Central memory CD8-positive, alpha-beta T cell (primary cell): ENCODE measurements around the gene SERINC5.
"Not testable (repeated sequence)": the region's sequence is repeated elsewhere in the genome, so short reads cannot be mapped to it uniquely, and the experiment has no call there.

ENCODE experiments used
- ATAC-seq: fragments of 150-1000 bp; cut with Tn5 transposase; replicated peaks from 2 replicates; pipeline ENCODE4 v1.10.0; 2022; ENCODE audit warnings: mild to moderate bottlenecking, moderate FRiP score, moderate number of reproducible peaks; ENCODE audit not compliant: poor library complexity, severe bottlenecking; ENCODE audit errors: extremely low read depth
- DNase-seq, 2 donors: peaks; one replicate each; pipeline ENCODE4 v3.0.0; 2021; ENCODE audit warnings: low spot score in 2 of 2
- H3K27ac Mint-ChIP-seq: one replicate; pipeline ENCODE4 v1.8.0; 2022; ENCODE audit warnings: low read depth, mild to moderate bottlenecking, moderate library complexity, mixed read lengths
- H3K27me3 Mint-ChIP-seq: one replicate; pipeline ENCODE4 v1.8.0; 2022; ENCODE audit warnings: mixed read lengths
- H3K36me3 Mint-ChIP-seq: one replicate; pipeline ENCODE4 v1.8.0; 2022; ENCODE audit warnings: mild to moderate bottlenecking, moderate library complexity, mixed read lengths; ENCODE audit not compliant: insufficient read depth
- H3K4me1 Mint-ChIP-seq: one replicate; pipeline ENCODE4 v1.8.0; 2022; ENCODE audit warnings: mixed read lengths
- H3K4me3 Mint-ChIP-seq: one replicate; pipeline ENCODE4 v1.8.0; 2022; ENCODE audit warnings: mild to moderate bottlenecking, moderate library complexity, mixed read lengths
- H3K9me3 Mint-ChIP-seq: one replicate; pipeline ENCODE4 v1.8.0; 2022; ENCODE audit warnings: mixed read lengths

Gene SERINC5

GRCh38 chr5:80125962-80126480, 129.8 kb downstream of the SERINC5 start:
- no peaks in the 10 kb centered on the region for H3K27me3 Mint-ChIP-seq

GRCh38 chr5:80125022-80125961, 130.6 kb downstream of the SERINC5 start:
- no peak overlapping the region for H3K27ac Mint-ChIP-seq
- H3K4me3 Mint-ChIP-seq = peak overlapping the region; percentile 1
- DNase-seq (no peak), ATAC-seq (peak; percentile 51)
- peaks cover 6% of the 10 kb centered on the region for H3K36me3 Mint-ChIP-seq
- H3K27me3 Mint-ChIP-seq = no peaks in the 10 kb centered on the region
- no peaks in the 10 kb centered on the region for H3K9me3 Mint-ChIP-seq
- peaks cover 26% of the 10 kb centered on the region for H3K4me1 Mint-ChIP-seq

More at GRCh38 chr5:80125962-80126480, 129.8 kb downstream of the SERINC5 start:
- Mint-ChIP-seq H3K9me3 (no peaks in the 10 kb centered on the region), H3K27ac (no peak overlapping the region), H3K4me3 (peak overlapping the region; percentile 1), H3K36me3 (peaks cover 6% of the 10 kb centered on the region), H3K4me1 (peaks cover 26% of the 10 kb centered on the region)
- no peak for DNase-seq
- ATAC-seq = peak; percentile 66

GRCh38 chr5:80124121-80124918, 131.5 kb downstream of the SERINC5 start:
- peaks cover 6% of the 10 kb centered on the region for H3K36me3 Mint-ChIP-seq
- H3K9me3 Mint-ChIP-seq = no peaks in the 10 kb centered on the region
- H3K4me3 Mint-ChIP-seq = no peak overlapping the region
- no peaks in the 10 kb centered on the region for H3K27me3 Mint-ChIP-seq
- H3K27ac Mint-ChIP-seq = no peak overlapping the region
- peaks cover 26% of the 10 kb centered on the region for H3K4me1 Mint-ChIP-seq
- DNase-seq = no peak
- ATAC-seq = no peak

GRCh38 chr5:80122579-80122978, 133.3 kb downstream of the SERINC5 start:
- Mint-ChIP-seq H3K36me3 (peaks cover 4% of the 10 kb centered on the region), H3K27ac (no peak overlapping the region), H3K4me1 (peaks cover 26% of the 10 kb centered on the region), H3K9me3 (no peaks in the 10 kb centered on the region), H3K27me3 (no peaks in the 10 kb centered on the region), H3K4me3 (no peak overlapping the region)
- DNase-seq (no peak), ATAC-seq (no peak)

GRCh38 chr5:80119372-80119771, 136.5 kb downstream of the SERINC5 start:
- no peaks in the 10 kb centered on the region for H3K27me3 Mint-ChIP-seq
- ATAC-seq (no peak), DNase-seq (no peak)
- peaks cover 13% of the 10 kb centered on the region for H3K4me1 Mint-ChIP-seq
- no peaks in the 10 kb centered on the region for H3K9me3 Mint-ChIP-seq
- H3K36me3 Mint-ChIP-seq = peaks cover 2% of the 10 kb centered on the region
- no peak overlapping the region for H3K4me3 Mint-ChIP-seq
- H3K27ac Mint-ChIP-seq = no peak overlapping the region

GRCh38 chr5:80117446-80117845, 138.4 kb downstream of the SERINC5 start:
- Mint-ChIP-seq H3K27me3 (no peaks in the 10 kb centered on the region), H3K9me3 (no peaks in the 10 kb centered on the region), H3K27ac (no peak overlapping the region), H3K4me3 (no peak overlapping the region), H3K36me3 (peaks cover 3% of the 10 kb centered on the region), H3K4me1 (peaks cover 5% of the 10 kb centered on the region)
- DNase-seq = no peak
- no peak for ATAC-seq

GRCh38 chr5:80116465-80116864, 139.4 kb downstream of the SERINC5 start:
- no peak overlapping the region for H3K27ac Mint-ChIP-seq
- no peak for ATAC-seq
- DNase-seq = no peak
- peaks cover 4% of the 10 kb centered on the region for H3K36me3 Mint-ChIP-seq
- H3K4me1 Mint-ChIP-seq = peaks cover 5% of the 10 kb centered on the region
- H3K27me3 Mint-ChIP-seq = no peaks in the 10 kb centered on the region
- no peak overlapping the region for H3K4me3 Mint-ChIP-seq
- H3K9me3 Mint-ChIP-seq = no peaks in the 10 kb centered on the region

GRCh38 chr5:80116000-80116399, 139.8 kb downstream of the SERINC5 start:
- H3K9me3 Mint-ChIP-seq = no peaks in the 10 kb centered on the region
- peaks cover 4% of the 10 kb centered on the region for H3K36me3 Mint-ChIP-seq
- H3K27ac Mint-ChIP-seq = no peak overlapping the region
- no peaks in the 10 kb centered on the region for H3K27me3 Mint-ChIP-seq
- DNase-seq = no peak
- ATAC-seq = no peak
- peaks cover 5% of the 10 kb centered on the region for H3K4me1 Mint-ChIP-seq
- no peak overlapping the region for H3K4me3 Mint-ChIP-seq

- H3K9me3 Mint-ChIP-seq = no peaks in the 10 kb centered on the region
- H3K4me1 Mint-ChIP-seq = peaks cover 5% of the 10 kb centered on the region
Observed at GRCh38 chr5:80114860-80115259, 141.0 kb downstream of the SERINC5 start.

GRCh38 chr5:80111376-80111990, 144.4 kb downstream of the SERINC5 start:
- ATAC-seq, H3K4me3 Mint-ChIP-seq, DNase-seq, H3K27me3 Mint-ChIP-seq, H3K9me3 Mint-ChIP-seq, H3K4me1 Mint-ChIP-seq, H3K27ac Mint-ChIP-seq, H3K36me3 Mint-ChIP-seq: not testable (repeated sequence)

More at GRCh38 chr5:80114860-80115259, 141.0 kb downstream of the SERINC5 start:
- DNase-seq = no peak
- H3K36me3 Mint-ChIP-seq = peaks cover 8% of the 10 kb centered on the region
- ATAC-seq = no peak
- H3K27me3 Mint-ChIP-seq = no peaks in the 10 kb centered on the region
- no peak overlapping the region for H3K27ac Mint-ChIP-seq
- no peak overlapping the region for H3K4me3 Mint-ChIP-seq

- Mint-ChIP-seq H3K9me3 (peaks cover 6% of the 10 kb centered on the region), H3K4me1 (no peaks in the 10 kb centered on the region), H3K4me3 (no peak overlapping the region), H3K36me3 (peaks cover 8% of the 10 kb centered on the region), H3K27ac (peak overlapping the region; percentile 48), H3K27me3 (no peaks in the 10 kb centered on the region)
- DNase-seq (no peak), ATAC-seq (no peak)
Observed at GRCh38 chr5:80109646-80110478, 146.0 kb downstream of the SERINC5 start.
